GM21526 (cell line): ENCODE measurements around the gene ANGPTL4.
A peak's percentile ranks its signal among the peaks of the same experiment; 100 is the strongest.
"Not testable (repeated sequence)": the region's sequence is repeated elsewhere in the genome, so short reads cannot be mapped to it uniquely, and the experiment has no call there.

Experiments
- ATAC-seq: cut with Tn5 transposase; IDR thresholded peaks from one replicate; pipeline ENCODE4 v1.9.1; 2021; ENCODE audit warnings: moderate library complexity; ENCODE audit not compliant: unreplicated experiment, low FRiP score

The ANGPTL4 gene

GRCh38 chr19:8404391-8405151 lies 40.6 kb downstream of the ANGPTL4 start:
- ATAC-seq, result no peak

DNA sequence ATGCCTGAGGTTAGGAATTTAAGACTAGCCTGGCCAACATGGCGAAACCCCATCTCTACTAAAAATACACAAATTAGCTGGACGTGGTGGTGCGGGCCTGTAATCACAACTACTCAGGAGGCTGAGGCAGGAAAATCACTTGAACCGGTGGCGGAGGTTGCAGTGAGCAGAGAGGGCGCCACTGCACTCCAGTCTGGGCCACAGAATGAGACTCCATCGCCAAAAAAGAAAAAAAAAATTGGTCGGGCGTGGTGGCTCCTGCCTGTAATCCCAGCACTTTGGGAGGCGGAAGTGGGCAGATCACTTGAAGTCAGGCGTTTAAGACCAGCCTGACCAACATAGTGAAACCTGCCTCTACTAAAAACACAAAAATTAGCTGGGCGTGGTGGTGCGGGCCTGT lies 46.8 kb downstream of the ANGPTL4 start:
- ATAC-seq, result not testable (repeated sequence)

DNA sequence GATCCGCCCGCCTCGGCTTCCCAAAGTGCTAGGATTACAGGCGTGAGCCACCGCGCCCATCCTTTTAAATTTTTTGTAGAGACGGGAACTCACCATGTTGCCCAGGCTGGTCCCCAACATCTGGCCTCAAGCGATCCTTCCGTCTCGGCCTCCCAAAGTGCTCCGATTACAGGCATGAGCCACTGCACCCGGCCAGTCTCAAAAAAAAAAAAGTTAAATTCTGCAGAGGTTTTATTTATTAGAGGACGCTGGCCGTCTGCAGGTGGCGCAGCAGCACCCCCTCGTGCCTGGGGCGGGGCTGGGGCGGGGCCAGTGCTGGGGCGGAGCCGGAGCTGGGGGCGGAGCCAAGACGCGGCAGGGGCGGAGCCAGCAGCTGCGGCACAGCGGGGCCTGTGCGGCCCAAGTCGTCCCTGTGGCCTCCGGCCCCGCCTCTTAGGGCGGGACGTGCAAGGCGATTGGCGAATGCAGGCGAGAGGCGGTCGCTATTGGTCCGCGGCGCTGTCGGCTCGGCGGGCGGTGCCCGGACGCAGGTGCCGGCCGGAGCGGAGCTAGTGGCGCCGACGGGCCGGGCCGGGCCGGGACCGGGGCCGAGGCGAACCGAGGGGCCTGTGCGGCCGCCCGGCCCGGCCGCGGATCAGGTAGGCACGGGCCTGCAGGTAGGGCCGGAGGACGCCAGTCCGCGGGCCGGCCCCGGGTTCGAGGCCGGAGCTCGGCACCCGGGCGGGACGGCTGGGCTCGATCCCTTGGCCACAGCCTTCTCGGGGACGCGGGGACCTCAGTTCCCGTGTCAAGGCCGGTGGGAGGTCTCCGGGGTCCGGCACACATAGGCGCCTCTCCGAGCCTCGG lies 49.1 kb downstream of the ANGPTL4 start, which contains the start of gene MARCHF2:
MARCHF2 (plus strand) TSS at position 523 of the 846 bp plus-strand sequence. CDS start 8,536 bp downstream, outside the sequence.
- ATAC-seq, result peak; percentile 97

GRCh38 chr19:8413629-8413995 lies 49.7 kb downstream of the ANGPTL4 start:
- ATAC-seq, result no peak

- no peak for ATAC-seq
Observed at GRCh38 chr19:8416796-8417195, 52.8 kb downstream of the ANGPTL4 start.

GRCh38 chr19:8421484-8422461 lies 57.8 kb downstream of the ANGPTL4 start:
- ATAC-seq, result no peak

- no peak for ATAC-seq
Observed at GRCh38 chr19:8423817-8424223, 59.9 kb downstream of the ANGPTL4 start.
